ENCODE results near the gene PTPRB. TPM values are rescaled to one million over a fixed set of nuclear protein-coding genes. Genes with fewer than 3 reads are reported as not detected.

PTPRB gene
- polyA plus RNA-seq, 2 of the 4 experiments (the other 2 are of a cell fraction), result 0.34 to 0.57 TPM

- CTCF ChIA-PET, result interaction anchor here (0.7 to 1.3 kb wide), 2 partner anchors 112 to 727 kb away, joined by 3 read pairs; no protein-coding TSS in a partner anchor
- ATAC-seq, result no peak
- FAIRE-seq, result no peak
Observed at GRCh38 chr12:70607107-70607506, 30.1 kb downstream of the PTPRB start.

GRCh38 chr12:70605976-70606375 lies 31.3 kb downstream of the PTPRB start:
- FAIRE-seq (no peak), DNase-seq (ENCODE audit: low read depth in 1 of 2, low spot score in 1 of 2) (no peak), ATAC-seq (no peak)
- H3K4me3 ChIP-seq, result no peak overlapping the region
- no peak overlapping the region for H3K27ac ChIP-seq
- TF ChIP-seq ELK1 (IDR thresholded peaks at IDR 0.05; ENCODE audit: low read depth, low read length), result no peak
- TF ChIP-seq KDM5A (IDR thresholded peaks at IDR 0.05), result no peak
- TF ChIP-seq POLR2A (IDR thresholded peaks at IDR 0.05; ENCODE audit: low read length), result no peak
- TF ChIP-seq FOXS1 (CRISPR knock-in tag; IDR thresholded peaks at IDR 0.05), result no peak
- TF ChIP-seq POLR2AphosphoS2 (conservative IDR thresholded peaks at IDR 0.05; ENCODE audit: low read length), result no peak
- TF ChIP-seq CEBPB (IDR thresholded peaks at IDR 0.05), result no peak
- no peak for TF ChIP-seq RCOR1 (IDR thresholded peaks at IDR 0.05; ENCODE audit: low read depth, low read length)
- TF ChIP-seq FOSB (CRISPR knock-in tag; IDR thresholded peaks at IDR 0.05), result no peak
- no peak for TF ChIP-seq ZC3H11A (IDR thresholded peaks at IDR 0.05)
- no peak for TF ChIP-seq HES2 (IDR thresholded peaks at IDR 0.05)
- TF ChIP-seq JUN (IDR thresholded peaks at IDR 0.05), result no peak
- no peak for TF ChIP-seq HOXB13 (CRISPR knock-in tag; IDR thresholded peaks at IDR 0.05; ENCODE audit: low read depth)
- no peak for TF ChIP-seq MAZ (IDR thresholded peaks at IDR 0.05; ENCODE audit: borderline replicate concordance, low read depth, low read length)
- no peak for TF ChIP-seq SREBF2 (IDR thresholded peaks at IDR 0.05)
- no peak for TF ChIP-seq TFCP2L1 (CRISPR knock-in tag; IDR thresholded peaks at IDR 0.05)
- no peak for TF ChIP-seq RNF2 (IDR thresholded peaks at IDR 0.05; ENCODE audit: borderline replicate concordance, low read depth)
- TF ChIP-seq HEYL (CRISPR knock-in tag; IDR thresholded peaks at IDR 0.05), result no peak
- CTCF ChIA-PET, result interaction anchor here (0.8 to 1.3 kb wide), 2 partner anchors 114 to 966 kb away, joined by 3 read pairs; no protein-coding TSS in a partner anchor
- no peak overlapping the region for H3K4me2 ChIP-seq
- no peaks in the 10 kb centered on the region for H3K4me1 ChIP-seq
- no peaks in the 10 kb centered on the region for H3K9me3 ChIP-seq
- POLR2A ChIA-PET, result no interaction called here
- WGBS (ENCODE audit: missing lambda C conversion rate), result 47% methylated on average over 5 of the region's 5 CpGs

More at GRCh38 chr12:70607107-70607506, 30.1 kb downstream of the PTPRB start:
- H3K9me3 ChIP-seq, result no peaks in the 10 kb centered on the region
- POLR2A ChIA-PET, result no interaction called here
- no peaks in the 10 kb centered on the region for H3K4me1 ChIP-seq
- no peak overlapping the region for H3K4me2 ChIP-seq
- no peak overlapping the region for H3K4me3 ChIP-seq
- DNase-seq (ENCODE audit: low read depth in 1 of 2, low spot score in 1 of 2), result no peak
- no peak for TF ChIP-seq HDAC2 (IDR thresholded peaks at IDR 0.05)
- TF ChIP-seq RCOR1 (IDR thresholded peaks at IDR 0.05; ENCODE audit: low read depth, low read length), result no peak
- no peak for TF ChIP-seq ESRRA (IDR thresholded peaks at IDR 0.05; ENCODE audit: borderline replicate concordance, low read length)
- TF ChIP-seq EHF (CRISPR knock-in tag; IDR thresholded peaks at IDR 0.05), result no peak
- TF ChIP-seq TP53 (CRISPR knock-in tag; IDR thresholded peaks at IDR 0.05), result no peak
- no peak for TF ChIP-seq MAFK (IDR thresholded peaks at IDR 0.05; ENCODE audit: partially characterized antibody)
- no peak for TF ChIP-seq BHLHE40 (IDR thresholded peaks at IDR 0.05; ENCODE audit: low read depth, low read length)
- TF ChIP-seq GATA3 (IDR thresholded peaks at IDR 0.05; ENCODE audit: borderline replicate concordance), result no peak
- TF ChIP-seq HEYL (CRISPR knock-in tag; IDR thresholded peaks at IDR 0.05), result no peak
- no peak for TF ChIP-seq MYC (IDR thresholded peaks at IDR 0.05; ENCODE audit: borderline replicate concordance, low read length)
- no peak for TF ChIP-seq POLR2A (IDR thresholded peaks at IDR 0.05; ENCODE audit: low read length)
- TF ChIP-seq ELK1 (IDR thresholded peaks at IDR 0.05; ENCODE audit: low read depth, low read length), result no peak
- TF ChIP-seq CTCF (IDR thresholded peaks at IDR 0.05), result no peak
- TF ChIP-seq CEBPB (IDR thresholded peaks at IDR 0.05), result no peak
- TF ChIP-seq FOXS1 (CRISPR knock-in tag; IDR thresholded peaks at IDR 0.05), result no peak
- H3K27ac ChIP-seq, result no peak overlapping the region
